Activated T-cell treated with anti-CD3 and anti-CD28 coated beads, Interleukin-2, amount 50 U/mL, for 24 hours (primary cell): Measurements from ENCODE around the gene HK3.
A peak's percentile ranks its signal among the peaks of the same experiment; 100 is the strongest.

Experiments used
- DNase-seq: peaks from one replicate; pipeline ENCODE4 v3.0.0-alpha.2; 2020
- H3K27ac Mint-ChIP-seq: 2 replicates; pipeline ENCODE4 v1.8.0; 2020; ENCODE audit warnings: mild to moderate bottlenecking, mixed read lengths
- H3K27me3 Mint-ChIP-seq: 2 replicates; pipeline ENCODE4 v1.8.0; 2020; ENCODE audit warnings: mixed read lengths
- H3K36me3 Mint-ChIP-seq: 2 replicates; pipeline ENCODE4 v1.8.0; 2020; ENCODE audit warnings: low read depth, mixed read lengths
- H3K4me1 Mint-ChIP-seq: 2 replicates; pipeline ENCODE4 v1.8.0; 2020; ENCODE audit warnings: low read depth, mixed read lengths
- H3K4me3 Mint-ChIP-seq: 2 replicates; pipeline ENCODE4 v1.8.0; 2020; ENCODE audit warnings: mild to moderate bottlenecking, moderate library complexity, mixed read lengths
- H3K9me3 Mint-ChIP-seq: 2 replicates; pipeline ENCODE4 v1.8.0; 2020; ENCODE audit warnings: mixed read lengths

The HK3 gene

GRCh38 chr5:176899296-176899891 lies at the start of gene HK3:
Gene HK3, minus strand, starts transcription at chr5:176899346. Its CDS starts 3,187 bp downstream, at chr5:176896159.
- no peak for DNase-seq
- no peak within 1 kb of the TSS for H3K27ac Mint-ChIP-seq
- no peak within 1 kb of the TSS for H3K4me3 Mint-ChIP-seq
- H3K4me1 Mint-ChIP-seq, result peaks cover 48% of the 10 kb centered on the region
- H3K9me3 Mint-ChIP-seq, result no peaks in the 10 kb centered on the region
- H3K27me3 Mint-ChIP-seq, result no peaks in the 10 kb centered on the region
- H3K36me3 Mint-ChIP-seq, result peaks cover 41% of the 10 kb centered on the region

- no peak for DNase-seq
- Mint-ChIP-seq H3K27ac (no peak overlapping the region), H3K36me3 (peaks cover 84% of the 10 kb centered on the region), H3K27me3 (no peaks in the 10 kb centered on the region), H3K4me1 (no peaks in the 10 kb centered on the region), H3K9me3 (no peaks in the 10 kb centered on the region), H3K4me3 (no peak overlapping the region)
These were observed 49.3 kb upstream of the HK3 start for GRCh38 chr5:176948458-176948857.

- H3K27me3 Mint-ChIP-seq, result no peaks in the 10 kb centered on the region
- H3K27ac Mint-ChIP-seq, result no peak overlapping the region
- DNase-seq, result no peak
- H3K4me1 Mint-ChIP-seq, result no peaks in the 10 kb centered on the region
- peaks cover 85% of the 10 kb centered on the region for H3K36me3 Mint-ChIP-seq
- H3K4me3 Mint-ChIP-seq, result no peak overlapping the region
- H3K9me3 Mint-ChIP-seq, result no peaks in the 10 kb centered on the region
These were observed 48.7 kb upstream of the HK3 start for GRCh38 chr5:176947847-176948246.

DNA sequence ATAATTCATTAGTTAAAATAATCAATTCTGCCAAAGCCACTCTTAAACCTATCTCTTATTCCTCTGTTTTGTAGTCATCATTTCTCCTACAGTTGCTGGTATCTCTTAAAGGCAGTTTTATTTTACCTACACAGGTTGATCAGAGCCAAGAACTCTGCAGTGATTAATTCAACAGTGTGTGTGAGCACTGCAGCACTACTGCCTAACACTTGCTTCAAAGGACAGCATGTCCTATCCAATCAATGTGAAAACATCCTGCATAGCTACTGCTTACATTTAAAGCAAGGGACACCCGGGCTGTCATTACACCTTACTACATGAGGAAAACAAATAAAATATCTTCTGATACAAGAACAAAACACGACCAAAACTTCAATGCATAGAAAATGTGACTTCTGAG lies 45.1 kb upstream of the HK3 start:
- no peaks in the 10 kb centered on the region for H3K27me3 Mint-ChIP-seq
- no peak overlapping the region for H3K27ac Mint-ChIP-seq
- no peak for DNase-seq
- H3K9me3 Mint-ChIP-seq, result no peaks in the 10 kb centered on the region
- H3K36me3 Mint-ChIP-seq, result peaks cover 85% of the 10 kb centered on the region
- no peak overlapping the region for H3K4me3 Mint-ChIP-seq
- no peaks in the 10 kb centered on the region for H3K4me1 Mint-ChIP-seq

- Mint-ChIP-seq H3K9me3 (no peaks in the 10 kb centered on the region), H3K4me1 (no peaks in the 10 kb centered on the region), H3K27ac (peak overlapping the region; percentile 13), H3K27me3 (no peaks in the 10 kb centered on the region), H3K4me3 (no peak overlapping the region), H3K36me3 (peaks cover 87% of the 10 kb centered on the region)
- no peak for DNase-seq
These were observed 44.7 kb upstream of the HK3 start for GRCh38 chr5:176943816-176944215.

DNA sequence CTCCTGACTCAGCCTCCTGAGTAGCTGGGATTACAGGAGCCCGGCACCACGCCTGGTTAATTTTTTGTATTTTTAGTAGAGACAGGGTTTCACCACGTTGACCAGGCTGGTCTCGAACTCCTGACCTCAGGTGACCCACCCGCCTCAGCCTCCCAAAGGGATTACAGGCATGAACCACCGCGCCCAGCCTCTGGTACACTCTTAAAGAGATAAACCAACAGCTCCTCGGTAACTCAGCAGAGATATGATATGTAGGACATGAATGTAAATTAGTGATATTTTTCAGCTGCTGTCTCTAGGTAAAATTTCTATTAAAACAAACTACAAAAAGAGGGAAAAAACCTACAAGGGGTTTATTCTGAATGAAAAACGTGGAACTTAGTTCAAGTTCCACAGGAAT lies 42.8 kb upstream of the HK3 start:
- Mint-ChIP-seq H3K4me3 (no peak overlapping the region), H3K27me3 (no peaks in the 10 kb centered on the region), H3K27ac (no peak overlapping the region), H3K4me1 (peaks cover 2% of the 10 kb centered on the region), H3K36me3 (peaks cover 92% of the 10 kb centered on the region), H3K9me3 (no peaks in the 10 kb centered on the region)
- no peak for DNase-seq

DNA sequence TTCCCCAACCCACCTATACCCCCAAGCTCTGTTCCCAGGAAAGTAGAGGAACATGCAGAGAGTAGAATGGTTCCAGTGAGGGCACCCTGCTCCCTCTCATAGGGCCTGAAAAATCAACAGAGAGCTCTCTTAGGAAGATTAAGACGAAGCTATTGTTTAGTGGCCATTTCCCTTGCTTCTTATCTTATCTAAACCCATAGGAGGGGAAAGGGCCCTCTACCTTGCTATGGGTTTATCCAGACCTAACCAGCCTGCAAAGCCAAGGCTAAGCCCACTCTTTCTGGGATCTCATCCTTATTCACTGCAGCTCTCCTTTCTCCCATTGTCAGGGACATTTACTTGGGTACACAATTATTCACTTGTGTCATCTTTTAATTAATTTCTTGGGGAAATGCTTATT lies 39.3 kb upstream of the HK3 start:
- H3K36me3 Mint-ChIP-seq, result peaks cover 89% of the 10 kb centered on the region
- peaks cover 25% of the 10 kb centered on the region for H3K4me1 Mint-ChIP-seq
- peak overlapping the region; percentile 6 for H3K27ac Mint-ChIP-seq
- H3K27me3 Mint-ChIP-seq, result no peaks in the 10 kb centered on the region
- H3K9me3 Mint-ChIP-seq, result no peaks in the 10 kb centered on the region
- DNase-seq, result no peak
- no peak overlapping the region for H3K4me3 Mint-ChIP-seq

DNA sequence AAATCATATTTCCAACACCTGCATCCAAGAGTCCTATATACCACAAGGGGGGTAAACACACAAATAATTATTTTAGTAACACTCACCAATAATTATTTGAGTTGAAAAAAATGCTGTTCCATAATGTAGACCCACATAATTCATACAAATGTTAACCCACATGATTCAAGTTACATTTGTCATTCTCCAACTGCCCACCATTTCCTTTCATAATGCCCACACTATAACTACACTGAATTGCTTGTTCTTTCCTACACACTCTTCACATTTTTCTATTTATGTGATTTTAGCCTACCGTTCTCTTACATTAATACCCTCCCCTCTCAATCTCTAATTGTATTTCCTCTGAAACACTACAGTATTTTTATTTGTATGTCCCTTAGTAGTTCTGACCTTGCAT lies 35.9 kb upstream of the HK3 start:
- peak overlapping the region; percentile 22 for H3K27ac Mint-ChIP-seq
- no peaks in the 10 kb centered on the region for H3K27me3 Mint-ChIP-seq
- peaks cover 38% of the 10 kb centered on the region for H3K4me1 Mint-ChIP-seq
- no peak overlapping the region for H3K4me3 Mint-ChIP-seq
- peaks cover 94% of the 10 kb centered on the region for H3K36me3 Mint-ChIP-seq
- no peak for DNase-seq
- H3K9me3 Mint-ChIP-seq, result no peaks in the 10 kb centered on the region

DNA sequence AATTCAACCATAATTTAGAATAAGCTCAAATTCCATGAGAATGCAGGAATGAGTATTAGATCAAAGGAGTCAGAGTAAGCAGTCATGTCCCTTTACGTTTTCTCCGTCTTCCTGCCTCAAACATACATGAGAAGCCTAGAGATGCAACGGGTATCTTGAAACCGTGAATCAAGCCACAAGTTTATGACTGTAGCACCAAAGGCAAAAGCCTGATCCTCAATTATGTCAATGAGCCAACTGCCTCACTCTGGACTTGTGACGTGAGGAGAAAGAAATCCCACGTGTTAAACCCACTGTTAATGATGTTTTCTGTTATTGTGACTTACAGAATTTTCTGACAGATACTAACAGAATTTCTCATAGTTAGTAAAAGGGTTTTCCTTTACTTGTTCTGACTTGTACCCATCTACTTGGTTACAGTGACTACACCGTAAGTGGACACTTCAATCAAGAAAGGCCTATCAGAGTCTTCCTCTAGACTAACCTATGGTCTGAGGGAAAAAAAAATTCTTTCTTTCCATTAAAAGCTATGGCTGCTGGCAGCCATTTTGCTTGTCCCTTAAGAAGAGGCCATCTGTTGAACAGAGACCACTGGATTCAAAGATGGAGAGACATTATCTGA lies 35.3 kb upstream of the HK3 start:
- H3K4me3 Mint-ChIP-seq, result no peak overlapping the region
- DNase-seq, result no peak
- H3K4me1 Mint-ChIP-seq, result peaks cover 41% of the 10 kb centered on the region
- no peaks in the 10 kb centered on the region for H3K9me3 Mint-ChIP-seq
- H3K27me3 Mint-ChIP-seq, result no peaks in the 10 kb centered on the region
- H3K27ac Mint-ChIP-seq, result peak overlapping the region; percentile 22
- peaks cover 92% of the 10 kb centered on the region for H3K36me3 Mint-ChIP-seq

DNA sequence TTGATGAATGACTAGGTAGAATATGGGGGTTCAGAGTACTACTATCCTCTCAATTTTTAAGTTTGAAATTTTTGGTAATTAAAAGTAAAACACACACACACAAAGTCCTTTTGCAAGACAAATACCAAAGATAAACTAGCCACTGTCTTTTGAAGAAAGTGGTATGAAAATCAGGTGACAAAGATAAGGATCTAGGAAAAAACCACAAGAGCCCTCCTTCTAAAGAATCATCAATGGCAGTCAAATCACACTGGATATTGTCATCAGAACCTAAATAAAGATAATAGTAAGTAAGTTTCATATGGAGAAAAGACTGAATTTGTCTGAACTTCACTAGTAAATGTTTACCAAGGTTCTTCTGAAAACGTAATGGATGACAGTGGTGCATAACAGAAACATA lies 30.5 kb upstream of the HK3 start:
- H3K4me3 Mint-ChIP-seq, result no peak overlapping the region
- no peak overlapping the region for H3K27ac Mint-ChIP-seq
- H3K36me3 Mint-ChIP-seq, result peaks cover 79% of the 10 kb centered on the region
- peaks cover 21% of the 10 kb centered on the region for H3K4me1 Mint-ChIP-seq
- H3K9me3 Mint-ChIP-seq, result no peaks in the 10 kb centered on the region
- no peak for DNase-seq
- no peaks in the 10 kb centered on the region for H3K27me3 Mint-ChIP-seq

DNA sequence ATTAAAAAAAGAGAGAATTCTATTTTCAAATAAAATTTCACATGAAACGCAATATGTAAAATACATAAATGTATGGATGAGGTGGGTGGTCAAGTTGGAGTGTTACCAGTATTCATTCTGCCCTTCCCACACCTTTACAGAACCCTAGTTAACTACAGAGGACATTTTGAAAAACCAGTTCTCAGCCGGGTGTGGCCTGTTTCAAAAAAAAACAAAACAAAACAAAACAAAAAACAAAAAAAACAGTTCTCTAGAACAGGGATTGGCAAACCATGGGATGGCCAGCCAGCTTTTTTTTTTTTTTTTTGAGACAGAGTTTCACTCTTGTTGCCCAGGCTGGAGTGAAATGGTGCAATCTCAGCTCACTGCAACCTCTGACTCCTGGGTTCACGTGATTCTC lies 28.4 kb upstream of the HK3 start:
- H3K4me1 Mint-ChIP-seq, result peaks cover 18% of the 10 kb centered on the region
- no peak overlapping the region for H3K4me3 Mint-ChIP-seq
- no peaks in the 10 kb centered on the region for H3K27me3 Mint-ChIP-seq
- H3K9me3 Mint-ChIP-seq, result no peaks in the 10 kb centered on the region
- H3K27ac Mint-ChIP-seq, result no peak overlapping the region
- peaks cover 75% of the 10 kb centered on the region for H3K36me3 Mint-ChIP-seq
- DNase-seq, result no peak

DNA sequence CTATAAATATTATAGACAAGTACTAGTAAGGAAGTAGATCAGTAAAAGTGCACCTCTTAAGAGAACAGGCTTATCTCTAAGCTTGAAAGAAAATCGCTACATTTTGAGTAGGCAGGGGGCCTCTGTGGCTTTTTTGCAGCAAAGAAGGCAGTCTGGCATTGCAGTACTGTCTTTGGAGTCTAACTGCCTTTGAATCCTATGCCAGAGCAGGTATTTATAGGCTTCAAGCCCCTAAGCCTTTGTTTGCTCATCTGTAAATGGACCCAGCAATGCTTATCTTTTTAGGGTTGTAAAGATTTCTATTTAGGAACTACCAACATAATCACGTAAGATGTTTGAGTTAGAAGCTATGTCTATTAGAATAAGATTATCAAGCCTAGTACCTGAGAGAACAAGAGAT lies 23.7 kb upstream of the HK3 start:
- DNase-seq, result no peak
- Mint-ChIP-seq H3K9me3 (no peaks in the 10 kb centered on the region), H3K4me3 (no peak overlapping the region), H3K36me3 (peaks cover 76% of the 10 kb centered on the region), H3K27ac (no peak overlapping the region), H3K4me1 (peaks cover 4% of the 10 kb centered on the region), H3K27me3 (no peaks in the 10 kb centered on the region)

GRCh38 chr5:176921714-176922113 lies 22.6 kb upstream of the HK3 start:
- peaks cover 7% of the 10 kb centered on the region for H3K4me1 Mint-ChIP-seq
- no peaks in the 10 kb centered on the region for H3K27me3 Mint-ChIP-seq
- DNase-seq, result no peak
- H3K4me3 Mint-ChIP-seq, result no peak overlapping the region
- peaks cover 77% of the 10 kb centered on the region for H3K36me3 Mint-ChIP-seq
- H3K27ac Mint-ChIP-seq, result no peak overlapping the region
- H3K9me3 Mint-ChIP-seq, result no peaks in the 10 kb centered on the region

DNA sequence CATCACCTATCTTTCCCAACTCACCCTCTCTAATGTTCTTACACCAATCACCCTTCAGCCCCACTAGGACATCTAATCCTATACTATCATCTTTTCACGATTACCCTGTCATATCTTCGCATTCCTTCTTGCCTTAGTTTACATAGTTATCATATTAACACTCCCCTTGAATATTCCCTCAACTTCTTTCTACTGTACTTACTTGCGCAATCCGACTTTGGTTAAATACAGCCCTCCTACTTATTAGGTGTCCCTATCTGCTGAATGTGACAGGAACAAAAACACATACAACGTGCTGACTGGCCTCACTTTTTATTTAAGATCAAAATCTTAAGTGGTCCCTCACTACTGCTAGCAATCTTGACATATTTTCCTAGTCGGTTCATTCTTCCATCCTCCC lies 19.5 kb upstream of the HK3 start:
- no peak overlapping the region for H3K4me3 Mint-ChIP-seq
- peaks cover 19% of the 10 kb centered on the region for H3K4me1 Mint-ChIP-seq
- H3K27me3 Mint-ChIP-seq, result no peaks in the 10 kb centered on the region
- H3K27ac Mint-ChIP-seq, result no peak overlapping the region
- DNase-seq, result no peak
- no peaks in the 10 kb centered on the region for H3K9me3 Mint-ChIP-seq
- H3K36me3 Mint-ChIP-seq, result peaks cover 79% of the 10 kb centered on the region

DNA sequence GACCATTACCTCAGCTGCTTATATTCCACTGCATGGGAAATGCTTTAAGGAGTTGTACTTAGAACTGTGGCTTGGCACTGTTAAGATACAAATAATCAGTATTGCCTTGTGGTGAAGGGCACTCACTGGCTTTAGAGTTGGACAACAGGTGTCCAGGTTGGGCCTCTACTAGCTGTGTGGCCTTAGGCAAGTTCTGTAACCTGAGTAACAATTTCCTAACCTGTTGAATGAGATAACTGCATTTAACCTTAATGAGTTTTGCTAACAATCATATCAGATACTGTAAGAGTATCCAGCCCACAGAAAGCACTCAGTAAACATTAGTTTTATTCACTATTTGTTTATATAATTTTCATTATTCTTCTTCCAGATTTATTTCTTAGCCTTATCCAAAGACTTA lies 17.2 kb upstream of the HK3 start:
- H3K36me3 Mint-ChIP-seq, result peaks cover 77% of the 10 kb centered on the region
- no peak for DNase-seq
- H3K9me3 Mint-ChIP-seq, result no peaks in the 10 kb centered on the region
- peak overlapping the region; percentile 27 for H3K27ac Mint-ChIP-seq
- no peak overlapping the region for H3K4me3 Mint-ChIP-seq
- no peaks in the 10 kb centered on the region for H3K27me3 Mint-ChIP-seq
- peaks cover 24% of the 10 kb centered on the region for H3K4me1 Mint-ChIP-seq

GRCh38 chr5:176915906-176916305 lies 16.8 kb upstream of the HK3 start:
- no peak for DNase-seq
- H3K36me3 Mint-ChIP-seq, result peaks cover 75% of the 10 kb centered on the region

More at GRCh38 chr5:176915906-176916305, 16.8 kb upstream of the HK3 start:
- H3K27me3 Mint-ChIP-seq, result no peaks in the 10 kb centered on the region
- H3K4me1 Mint-ChIP-seq, result peaks cover 25% of the 10 kb centered on the region
- H3K9me3 Mint-ChIP-seq, result no peaks in the 10 kb centered on the region
- peak overlapping the region; percentile 27 for H3K27ac Mint-ChIP-seq
- no peak overlapping the region for H3K4me3 Mint-ChIP-seq
